ENCODE results near the gene PTPRN2.

PTPRN2 gene

GRCh38 chr7:158252081-158252836, 335.4 kb downstream of the PTPRN2 start:
- DNase-seq (ENCODE audit: low spot score): no peak

GRCh38 chr7:158251061-158251965, 336.3 kb downstream of the PTPRN2 start:
- DNase-seq (ENCODE audit: low spot score): no peak

- no peak for DNase-seq (ENCODE audit: low spot score)
Measured at GRCh38 chr7:158249692-158250091, 337.9 kb downstream of the PTPRN2 start.

- no peak for DNase-seq (ENCODE audit: low spot score)
Measured at GRCh38 chr7:158248816-158249215, 338.8 kb downstream of the PTPRN2 start.

- DNase-seq (ENCODE audit: low spot score): no peak
Measured at GRCh38 chr7:158247758-158248487, 339.7 kb downstream of the PTPRN2 start.

GRCh38 chr7:158246960-158247673, 340.5 kb downstream of the PTPRN2 start:
- no peak for DNase-seq (ENCODE audit: low spot score)

GRCh38 chr7:158246272-158246959, 341.2 kb downstream of the PTPRN2 start:
- DNase-seq (ENCODE audit: low spot score): no peak

GRCh38 chr7:158245724-158246041, 341.9 kb downstream of the PTPRN2 start:
- DNase-seq (ENCODE audit: low spot score): no peak

- no peak for DNase-seq (ENCODE audit: low spot score)
Measured at GRCh38 chr7:158244873-158245723, 342.5 kb downstream of the PTPRN2 start.

- no peak for DNase-seq (ENCODE audit: low spot score)
Measured at GRCh38 chr7:158244430-158244829, 343.2 kb downstream of the PTPRN2 start.

- no peak for DNase-seq (ENCODE audit: low spot score)
Measured at GRCh38 chr7:158241919-158242318, 345.7 kb downstream of the PTPRN2 start.

- DNase-seq (ENCODE audit: low spot score): no peak
Measured at GRCh38 chr7:158240801-158241200, 346.8 kb downstream of the PTPRN2 start.

- DNase-seq (ENCODE audit: low spot score): no peak
Measured at GRCh38 chr7:158239290-158239981, 348.2 kb downstream of the PTPRN2 start.

GRCh38 chr7:158238616-158239289, 348.9 kb downstream of the PTPRN2 start:
- no peak for DNase-seq (ENCODE audit: low spot score)

- no peak for DNase-seq (ENCODE audit: low spot score)
Measured at GRCh38 chr7:158237672-158238335, 349.8 kb downstream of the PTPRN2 start.

GRCh38 chr7:158236400-158236799, 351.2 kb downstream of the PTPRN2 start:
- DNase-seq (ENCODE audit: low spot score): no peak

GRCh38 chr7:158235862-158236261, 351.8 kb downstream of the PTPRN2 start:
- no peak for DNase-seq (ENCODE audit: low spot score)

GRCh38 chr7:158229945-158230344, 357.7 kb downstream of the PTPRN2 start:
- DNase-seq (ENCODE audit: low spot score): no peak

- no peak for DNase-seq (ENCODE audit: low spot score)
Measured at GRCh38 chr7:158228986-158229385, 358.6 kb downstream of the PTPRN2 start.

Measured in D341Med (cell line).